Caco-2 (cell line): ENCODE results near the gene FGFR4. TPM values are rescaled to one million over a fixed set of nuclear protein-coding genes. Genes with fewer than 3 reads are reported as not detected.

ENCODE experiments used
- BruUV-seq: library from RNA; stranded (reverse); fragments of 400-500 nt; replicated peaks from 2 replicates; lab custom pipeline; 2021; lab: Mats Ljungman, UMichigan
- CTCF ChIA-PET: fragments of 300-600 bp; sonication (Branson Sonifier 250); formaldehyde crosslinking; loops from one replicate; lab custom pipeline; 2022; ENCODE audit warnings: antibody characterized with exemption; lab: Charles Lee
- POLR2A ChIA-PET: fragments of 300-600 bp; sonication (Branson Sonifier 250); formaldehyde crosslinking; loops from one replicate; lab custom pipeline; 2022; ENCODE audit warnings: antibody characterized with exemption; lab: Charles Lee
- DNase-seq, 2 experiments: peaks; one replicate each; pipeline versions ENCODE4 v3.0.0 to v3.0.0-alpha.2; 2020 to 2022
- H3K27me3 ChIP-seq: replicated peaks from 2 replicates; pipeline ENCODE4 v1.6.0; 2011; ENCODE audit warnings: low read length; ENCODE audit not compliant: control insufficient read depth, insufficient read depth
- H3K36me3 ChIP-seq: 2 replicates; pipeline ENCODE4 v1.5.1; 2011; ENCODE audit warnings: low read length; ENCODE audit not compliant: control insufficient read depth, insufficient read depth
- H3K4me1 ChIP-seq: fragments of 250-450 bp; sonication (Bioruptor Pico); 2 replicates; pipeline ENCODE4 v1.5.1; 2020; ENCODE audit warnings: mild to moderate bottlenecking
- H3K4me3 ChIP-seq: 2 replicates; pipeline ENCODE4 v1.5.1; 2011; ENCODE audit warnings: low read depth, mild to moderate bottlenecking, control low read depth, low read length
- H3K9me3 ChIP-seq: fragments of 250-450 bp; sonication (Bioruptor Pico); 2 replicates; pipeline ENCODE4 v1.5.1; 2020; ENCODE audit warnings: mild to moderate bottlenecking, moderate library complexity
- H3K27ac Mint-ChIP-seq: one replicate; pipeline ENCODE4 v1.8.0; 2022; ENCODE audit warnings: mixed read lengths; ENCODE audit not compliant: unreplicated experiment
- H3K27me3 Mint-ChIP-seq: one replicate; pipeline ENCODE4 v1.8.0; 2022; ENCODE audit warnings: mixed read lengths; ENCODE audit not compliant: insufficient read depth, unreplicated experiment
- H3K36me3 Mint-ChIP-seq: one replicate; pipeline ENCODE4 v1.8.0; 2022; ENCODE audit warnings: mild to moderate bottlenecking, mixed read lengths; ENCODE audit not compliant: insufficient read depth, unreplicated experiment
- H3K4me1 Mint-ChIP-seq: one replicate; pipeline ENCODE4 v1.8.0; 2022; ENCODE audit warnings: low read depth, mixed read lengths; ENCODE audit not compliant: unreplicated experiment
- H3K4me3 Mint-ChIP-seq: one replicate; pipeline ENCODE4 v1.8.0; 2022; ENCODE audit warnings: mild to moderate bottlenecking, moderate library complexity, mixed read lengths; ENCODE audit not compliant: unreplicated experiment
- H3K9me3 Mint-ChIP-seq: one replicate; pipeline ENCODE4 v1.8.0; 2022; ENCODE audit warnings: mixed read lengths; ENCODE audit not compliant: unreplicated experiment
- CTCF ChIP-seq, 2 experiments: fragments of 200-600 bp in 1 of 2; IDR thresholded peaks; 1 replicate in 1 of 2; 2 replicates in 1 of 2; pipeline versions ENCODE4 v1.5.1 to v1.8.0; 2011 to 2022; ENCODE audit warnings: antibody characterized with exemption in 1 of 2, control low read depth in 1 of 2, inconsistent platforms in 1 of 2, low read depth in 1 of 2, low read length in 1 of 2, mild to moderate bottlenecking in 1 of 2, moderate library complexity in 1 of 2; ENCODE audit not compliant: insufficient read depth in 1 of 2, severe bottlenecking in 1 of 2, unreplicated experiment in 1 of 2
- intact Hi-C: fragments of 100-400 bp; cut with micrococcal nuclease; formaldehyde crosslinking; loops from one replicate; pipeline ENCODE4 v1.10.0; 2022; ENCODE audit not compliant: unreplicated experiment
- total RNA-seq: library from RNA; stranded (reverse); gene quantifications from 2 replicates; pipeline ENCODE4 v1.2.3, GENCODE V29; 2022

The FGFR4 gene
- total RNA-seq, 1 experiment from 2014 or later: 190 TPM

DNA sequence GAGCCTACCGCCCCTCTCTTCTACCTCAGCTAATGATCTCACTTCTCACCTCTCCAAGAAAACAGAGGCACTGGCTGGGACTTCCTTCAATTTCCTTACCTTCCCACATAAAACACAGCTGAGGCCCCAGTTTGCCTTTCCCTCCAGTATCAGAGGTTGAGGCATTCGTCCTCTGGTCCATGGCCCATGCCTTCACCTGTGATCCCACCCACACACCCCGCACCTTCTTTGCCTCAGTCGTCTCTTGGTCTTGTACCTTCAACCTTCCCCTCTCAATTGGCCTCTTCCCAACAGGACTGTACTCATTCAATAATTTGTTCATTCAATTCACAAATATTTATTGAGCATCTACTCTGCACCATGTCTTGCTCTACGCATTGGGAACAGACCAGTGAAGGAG is 35.9 kb downstream of the FGFR4 start:
- DNase-seq: no peak
- no peak overlapping the region for H3K27ac Mint-ChIP-seq
- H3K4me1 ChIP-seq: no peaks in the 10 kb centered on the region
- no peaks in the 10 kb centered on the region for H3K36me3 ChIP-seq
- BruUV-seq: no TSS peak
- no peaks in the 10 kb centered on the region for H3K27me3 ChIP-seq
- CTCF ChIA-PET: no interaction called here
- no peak overlapping the region for H3K4me3 Mint-ChIP-seq
- no peaks in the 10 kb centered on the region for H3K9me3 Mint-ChIP-seq
- H3K4me1 Mint-ChIP-seq: no peaks in the 10 kb centered on the region
- POLR2A ChIA-PET: no interaction called here
- no peaks in the 10 kb centered on the region for H3K9me3 ChIP-seq
- H3K4me3 ChIP-seq: no peak overlapping the region
- no peaks in the 10 kb centered on the region for H3K27me3 Mint-ChIP-seq
- intact Hi-C loops: no loop called here
- no peaks in the 10 kb centered on the region for H3K36me3 Mint-ChIP-seq
- TF ChIP-seq CTCF (IDR thresholded peaks at IDR 0.05; ENCODE audit: insufficient read depth in 1 of 2, low read depth in 1 of 2, low read length in 1 of 2, severe bottlenecking in 1 of 2, unreplicated experiment in 1 of 2): no peak

DNA sequence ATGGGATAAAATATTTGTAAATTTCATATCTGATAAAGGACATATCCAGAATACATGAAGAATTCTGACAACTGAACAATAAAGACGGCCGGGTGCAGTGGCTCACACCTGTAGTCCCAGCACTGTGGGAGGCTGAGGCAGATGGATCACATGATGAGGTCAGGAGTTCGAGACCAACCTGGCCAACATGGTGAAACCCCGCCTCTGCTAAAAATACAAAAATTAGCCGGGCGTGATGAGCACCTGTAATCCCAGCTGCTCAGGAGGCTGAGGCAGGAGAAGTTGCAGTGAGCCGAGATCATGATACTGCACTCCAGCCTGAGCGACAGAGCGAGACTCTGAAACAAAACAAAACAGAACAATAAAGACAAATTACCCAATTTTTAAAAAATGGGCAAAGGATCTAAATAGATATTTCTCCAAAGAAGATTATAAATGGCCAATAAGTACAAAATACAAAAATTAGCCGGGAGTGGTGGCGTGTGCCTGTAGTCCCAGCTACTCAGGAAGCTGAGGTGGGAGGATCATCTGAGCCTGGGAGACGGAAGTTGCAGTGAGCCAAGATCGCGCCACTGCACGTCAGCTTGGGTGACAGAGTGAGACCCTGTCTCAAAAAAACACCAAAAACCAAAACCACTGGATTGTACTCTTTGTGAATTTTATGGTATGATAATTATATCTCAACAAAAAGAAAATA is 37.2 kb downstream of the FGFR4 start:
- CTCF ChIA-PET: interaction anchor here (0.7 to 1.6 kb wide), 3 partner anchors 10 to 37 kb away, joined by 3 to 6 read pairs (median 4); partner anchors contain the start of gene FGFR4
- Mint-ChIP-seq H3K27me3 (no peaks in the 10 kb centered on the region), H3K9me3 (no peaks in the 10 kb centered on the region), H3K27ac (no peak overlapping the region), H3K4me1 (no peaks in the 10 kb centered on the region), H3K36me3 (no peaks in the 10 kb centered on the region), H3K4me3 (no peak overlapping the region)
- no TSS peak for BruUV-seq
- no peak overlapping the region for H3K4me3 ChIP-seq
- POLR2A ChIA-PET: interaction anchor here (0.6 to 0.9 kb wide), 2 partner anchors 37 to 354 kb away, joined by 3 to 4 read pairs; partner anchors contain the start of gene FGFR4
- no peaks in the 10 kb centered on the region for H3K36me3 ChIP-seq
- intact Hi-C loops: no loop called here
- no peak for DNase-seq
- H3K9me3 ChIP-seq: no peaks in the 10 kb centered on the region
- H3K27me3 ChIP-seq: no peaks in the 10 kb centered on the region
- H3K4me1 ChIP-seq: no peaks in the 10 kb centered on the region
- no peak for TF ChIP-seq CTCF (IDR thresholded peaks at IDR 0.05; ENCODE audit: insufficient read depth in 1 of 2, low read depth in 1 of 2, low read length in 1 of 2, severe bottlenecking in 1 of 2, unreplicated experiment in 1 of 2)

DNA sequence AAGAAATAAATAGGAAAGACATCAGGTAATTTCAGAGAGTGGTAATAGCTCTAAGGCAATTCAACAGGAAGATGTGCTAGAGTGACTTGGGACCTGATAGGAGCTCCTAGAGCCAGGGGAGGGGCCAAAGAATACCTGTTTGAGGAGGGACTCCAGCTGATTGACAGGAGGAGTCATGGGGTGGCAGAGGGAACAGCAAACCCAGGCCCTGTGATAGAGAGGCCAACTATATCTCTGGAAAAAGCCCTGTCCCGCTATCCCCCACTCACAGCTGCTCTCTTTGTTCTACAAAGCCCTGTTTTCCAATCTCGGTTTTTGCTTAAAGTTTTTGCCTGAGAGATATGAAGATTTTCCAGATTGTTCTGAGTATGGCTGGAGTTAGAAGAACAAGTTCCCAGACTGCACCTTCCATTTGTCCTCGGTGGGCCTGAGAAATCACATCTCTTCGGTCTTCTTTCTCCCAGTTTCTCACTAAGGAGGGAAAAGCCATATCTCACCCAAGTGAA is 37.8 kb downstream of the FGFR4 start:
- H3K27me3 Mint-ChIP-seq: no peaks in the 10 kb centered on the region
- H3K36me3 Mint-ChIP-seq: no peaks in the 10 kb centered on the region
- DNase-seq: peak in 1 of 2 experiments; percentile 47
- H3K27ac Mint-ChIP-seq: no peak overlapping the region
- ChIA-PET POLR2A (interaction anchor here (0.9 kb wide), 1 partner anchor 38 kb away, joined by 3 read pairs; the partner anchor contains the start of gene FGFR4), CTCF (interaction anchor here (0.7 to 1.6 kb wide), 3 partner anchors 11 to 37 kb away, joined by 3 to 6 read pairs (median 4); partner anchors contain the start of gene FGFR4)
- H3K4me3 Mint-ChIP-seq: no peak overlapping the region
- H3K4me1 Mint-ChIP-seq: no peaks in the 10 kb centered on the region
- TF ChIP-seq CTCF (IDR thresholded peaks at IDR 0.05; ENCODE audit: insufficient read depth in 1 of 2, low read depth in 1 of 2, low read length in 1 of 2, severe bottlenecking in 1 of 2, unreplicated experiment in 1 of 2): no peak
- Histone ChIP-seq H3K4me1 (no peaks in the 10 kb centered on the region), H3K9me3 (no peaks in the 10 kb centered on the region), H3K4me3 (no peak overlapping the region), H3K27me3 (no peaks in the 10 kb centered on the region), H3K36me3 (no peaks in the 10 kb centered on the region)
- H3K9me3 Mint-ChIP-seq: no peaks in the 10 kb centered on the region
- no TSS peak for BruUV-seq
- intact Hi-C loops: no loop called here
